ENCODE data around the gene MR1.
"Not testable (repeated sequence)": the region's sequence is repeated elsewhere in the genome, so short reads cannot be mapped to it uniquely, and the experiment has no call there.

Gene MR1

GRCh38 chr1:181028615-181029014, 5.2 kb upstream of the MR1 start:
- DNase-seq (ENCODE audit: low read depth in 2 of 2), result no peak

GRCh38 chr1:181032535-181032934, 1.2 kb upstream of the MR1 start:
- no peak for DNase-seq (ENCODE audit: low read depth in 2 of 2)

GRCh38 chr1:181033128-181033798, 520 bp upstream of the MR1 start:
- no peak for DNase-seq (ENCODE audit: low read depth in 2 of 2)

GRCh38 chr1:181035210-181035609, 1.4 kb downstream of the MR1 start:
- not testable (repeated sequence) for DNase-seq (ENCODE audit: low read depth in 2 of 2)

GRCh38 chr1:181036107-181036836, 2.5 kb downstream of the MR1 start:
- DNase-seq (ENCODE audit: low read depth in 2 of 2), result no peak

- no peak for DNase-seq (ENCODE audit: low read depth in 2 of 2)
Measured at GRCh38 chr1:181037386-181037785, 3.6 kb downstream of the MR1 start.

GRCh38 chr1:181038399-181038873, 4.7 kb downstream of the MR1 start:
- DNase-seq (ENCODE audit: low read depth in 2 of 2), result peak in 1 of 2 experiments; percentile 36

GRCh38 chr1:181040284-181040865, 6.6 kb downstream of the MR1 start:
- DNase-seq (ENCODE audit: low read depth in 2 of 2), result no peak

GRCh38 chr1:181043025-181043888, 9.5 kb downstream of the MR1 start:
- no peak for DNase-seq (ENCODE audit: low read depth in 2 of 2)

- DNase-seq (ENCODE audit: low read depth in 2 of 2), result no peak
Measured at GRCh38 chr1:181044449-181044966, 10.7 kb downstream of the MR1 start.

GRCh38 chr1:181045946-181046345, 12.2 kb downstream of the MR1 start:
- DNase-seq (ENCODE audit: low read depth in 2 of 2), result not testable (repeated sequence)

GRCh38 chr1:181049378-181049777, 15.6 kb downstream of the MR1 start:
- DNase-seq (ENCODE audit: low read depth in 2 of 2), result no peak

- no peak for DNase-seq (ENCODE audit: low read depth in 2 of 2)
Measured at GRCh38 chr1:181050922-181051321, 17.1 kb downstream of the MR1 start.

GRCh38 chr1:181056560-181056959, 22.8 kb downstream of the MR1 start:
- DNase-seq (ENCODE audit: low read depth in 2 of 2), result no peak

- DNase-seq (ENCODE audit: low read depth in 2 of 2), result no peak
Measured at GRCh38 chr1:181057079-181057478, 23.3 kb downstream of the MR1 start.

GRCh38 chr1:181059435-181059834, 25.7 kb downstream of the MR1 start:
- DNase-seq (ENCODE audit: low read depth in 2 of 2), result no peak

- no peak for DNase-seq (ENCODE audit: low read depth in 2 of 2)
Measured at GRCh38 chr1:181060066-181060465, 26.3 kb downstream of the MR1 start.

- not testable (repeated sequence) for DNase-seq (ENCODE audit: low read depth in 2 of 2)
Measured at GRCh38 chr1:181060947-181061346, 27.2 kb downstream of the MR1 start.

- DNase-seq (ENCODE audit: low read depth in 2 of 2), result no peak
Measured at GRCh38 chr1:181061487-181061886, 27.7 kb downstream of the MR1 start.

- no peak for DNase-seq (ENCODE audit: low read depth in 2 of 2)
Measured at GRCh38 chr1:181061891-181062835, 28.4 kb downstream of the MR1 start.
